Measurements from ENCODE around the gene SORBS1. TPM values are rescaled to one million over a fixed set of nuclear protein-coding genes. Genes with fewer than 3 reads are reported as not detected.

The SORBS1 gene
- total RNA-seq, 4 donors from 2014 or later = 35.1 to 53.1 (median 43.3) TPM

GRCh38 chr10:95504246-95504691, 56.9 kb downstream of the SORBS1 start:
- no peak for TF ChIP-seq CTCF (IDR thresholded peaks at IDR 0.05)
- no peak for TF ChIP-seq POLR2A (IDR thresholded peaks at IDR 0.05)
- 57 to 60% methylated on average over 4 of the region's 4 CpGs for WGBS, 2 donors
- H3K4me3 ChIP-seq (ENCODE audit: low read depth, poor library complexity, severe bottlenecking) = no peak overlapping the region
- intact Hi-C loops (cut with DNase I; ENCODE audit: low total_unique reads) = no loop called here
- no peak for DNase-seq (ENCODE audit: low spot score in 2 of 2)

GRCh38 chr10:95503526-95503925, 57.6 kb downstream of the SORBS1 start:
- intact Hi-C loops (cut with DNase I; ENCODE audit: low total_unique reads) = loop anchor here (2.0 kb wide), 1 partner anchor 17 kb away; no protein-coding TSS in a partner anchor
- 79 to 82% methylated on average over 3 of the region's 3 CpGs for WGBS, 2 donors
- TF ChIP-seq CTCF (IDR thresholded peaks at IDR 0.05) = no peak
- no peak for TF ChIP-seq POLR2A (IDR thresholded peaks at IDR 0.05)
- DNase-seq (ENCODE audit: low spot score in 2 of 2) = no peak
- no peak overlapping the region for H3K4me3 ChIP-seq (ENCODE audit: low read depth, poor library complexity, severe bottlenecking)

- intact Hi-C loops (cut with DNase I; ENCODE audit: low total_unique reads) = loop anchor here (2.0 kb wide), 1 partner anchor 16 kb away; no protein-coding TSS in a partner anchor
- no peak overlapping the region for H3K4me3 ChIP-seq (ENCODE audit: low read depth, poor library complexity, severe bottlenecking)
- TF ChIP-seq CTCF (IDR thresholded peaks at IDR 0.05) (no peak), POLR2A (IDR thresholded peaks at IDR 0.05) (no peak)
- DNase-seq (ENCODE audit: low spot score in 2 of 2) = no peak
Measured at GRCh38 chr10:95503001-95503400, 58.2 kb downstream of the SORBS1 start.

GRCh38 chr10:95502377-95502776, 58.8 kb downstream of the SORBS1 start:
- no peak for DNase-seq (ENCODE audit: low spot score in 2 of 2)
- 83 to 96% methylated on average over 1 of the region's 1 CpG for WGBS, 2 donors
- intact Hi-C loops (cut with DNase I; ENCODE audit: low total_unique reads) = loop anchor here (2.0 kb wide), 1 partner anchor 16 kb away; no protein-coding TSS in a partner anchor
- TF ChIP-seq CTCF (IDR thresholded peaks at IDR 0.05) (no peak), POLR2A (IDR thresholded peaks at IDR 0.05) (no peak)
- H3K4me3 ChIP-seq (ENCODE audit: low read depth, poor library complexity, severe bottlenecking) = no peak overlapping the region

GRCh38 chr10:95501203-95502094, 59.7 kb downstream of the SORBS1 start:
- TF ChIP-seq POLR2A (IDR thresholded peaks at IDR 0.05) (no peak), CTCF (IDR thresholded peaks at IDR 0.05) (no peak)
- intact Hi-C loops (cut with DNase I; ENCODE audit: low total_unique reads) = loop anchor here (2.0 kb wide), 1 partner anchor 15 kb away; no protein-coding TSS in a partner anchor
- no peak overlapping the region for H3K4me3 ChIP-seq (ENCODE audit: low read depth, poor library complexity, severe bottlenecking)
- DNase-seq (ENCODE audit: low spot score in 2 of 2) = no peak
- WGBS, 2 donors = 58% methylated on average over 10 of the region's 10 CpGs
